Thyroid gland (tissue), 4 donors: ENCODE measurements around the gene ADIRF. TPM values are rescaled to one million over a fixed set of nuclear protein-coding genes. Genes with fewer than 3 reads are reported as not detected.

Experiments used
- DNase-seq, 2 donors: peaks; one replicate each; pipeline ENCODE4 v3.0.0-alpha.2; 2019
- H3K27ac ChIP-seq, 3 donors: fragments of 200-600 bp; sonication (generic); 1 replicate in 2 of 3; 2 replicates in 1 of 3; pipeline ENCODE4 v1.5.1; 2016 to 2019; ENCODE audit warnings: mild to moderate bottlenecking in 1 of 3, moderate library complexity in 1 of 3
- H3K27me3 ChIP-seq: fragments of 200-600 bp; sonication (generic); one replicate; pipeline ENCODE4 v1.5.1; 2019
- H3K36me3 ChIP-seq, 2 donors: fragments of 200-600 bp; sonication (generic); one replicate each; pipeline ENCODE4 v1.5.1; 2016 to 2019
- H3K4me1 ChIP-seq, 2 donors: fragments of 200-600 bp; sonication (generic); one replicate each; pipeline ENCODE4 v1.5.1; 2017 to 2019
- H3K4me3 ChIP-seq, 3 donors: fragments of 200-600 bp; sonication (generic); replicated peaks in 1 of 3; 1 replicate in 2 of 3; 2 replicates in 1 of 3; pipeline ENCODE4 v1.5.1; 2016; ENCODE audit warnings: mild to moderate bottlenecking in 1 of 3
- H3K9me3 ChIP-seq: fragments of 200-600 bp; sonication (generic); one replicate; pipeline ENCODE4 v1.5.1; 2017
- CTCF ChIP-seq, 6 experiments: fragments of 200-600 bp in 3 of 6; fragments of 450-650 bp in 3 of 6; sonication (generic) in 3 of 6; IDR thresholded peaks; one replicate each; pipeline ENCODE4 v1.5.1; 2016 to 2019; ENCODE audit warnings: antibody characterized with exemption in 6 of 6, mild to moderate bottlenecking in 2 of 6, inconsistent platforms in 1 of 6, moderate library complexity in 1 of 6
- POLR2A ChIP-seq, 2 donors: fragments of 450-650 bp; IDR thresholded peaks; one replicate each; pipeline ENCODE4 v1.6.1; 2017; ENCODE audit warnings: antibody characterized with exemption in 2 of 2, mild to moderate bottlenecking in 2 of 2, moderate library complexity in 1 of 2
- WGBS, 2 donors: methylation state at CpG; one replicate each; pipeline ENCODE4 v1.1.5; 2017; 5-methylcytosine and 5-hydroxymethylcytosine counted together
- intact Hi-C: fragments of 100-400 bp; cut with DNase I; formaldehyde crosslinking; loops from one replicate; pipeline ENCODE4 v1.15.1; 2023
- total RNA-seq, 4 donors: library from RNA; depleted of rRNA; stranded (reverse); fragments of >200 nt; gene quantifications; one replicate each; pipeline ENCODE4 v1.2.3, GENCODE V29; 2016

ADIRF gene
- total RNA-seq, 4 donors from 2014 or later = 66.6 to 208 (median 104) TPM

GRCh38 chr10:86970162-86970981 lies 2.1 kb downstream of the ADIRF start:
- Histone ChIP-seq H3K4me1 (peaks cover 40 to 77% of the 10 kb centered on the region in 2 donors), H3K9me3 (no peaks in the 10 kb centered on the region), H3K36me3 (no peaks in the 10 kb centered on the region), H3K4me3 (peak overlapping the region; percentile 25 to 83 (median 67)), H3K27me3 (no peaks in the 10 kb centered on the region), H3K27ac (peak overlapping the region; percentile 93 to 99 (median 96))
- TF ChIP-seq POLR2A (IDR thresholded peaks at IDR 0.05) (peak in 1 of 2 donors; percentile 39), CTCF (IDR thresholded peaks at IDR 0.05) (no peak)
- intact Hi-C loops = no loop called here
- WGBS, 2 donors = 29 to 34% methylated on average over 26 to 30 of the region's 30 CpGs
- peak; percentile 56 to 62 for DNase-seq

- Histone ChIP-seq H3K27me3 (no peaks in the 10 kb centered on the region), H3K4me1 (peaks cover 40 to 74% of the 10 kb centered on the region in 2 donors), H3K9me3 (no peaks in the 10 kb centered on the region), H3K27ac (peak overlapping the region; percentile 93 to 99 (median 96)), H3K4me3 (peak overlapping the region; percentile 25 to 83 (median 67)), H3K36me3 (no peaks in the 10 kb centered on the region)
- TF ChIP-seq CTCF (IDR thresholded peaks at IDR 0.05) (no peak), POLR2A (IDR thresholded peaks at IDR 0.05) (peak; percentile 87 to 91)
- WGBS, 2 donors = 0% methylated on average over 4 to 15 of the region's 20 CpGs
- no peak for DNase-seq
- intact Hi-C loops = no loop called here
Observed at GRCh38 chr10:86970982-86971231, 2.6 kb downstream of the ADIRF start.

GRCh38 chr10:86971232-86971991 lies 3.1 kb downstream of the ADIRF start:
- WGBS, 2 donors = 19 to 20% methylated on average over 12 to 26 of the region's 66 CpGs
- Histone ChIP-seq H3K9me3 (no peaks in the 10 kb centered on the region), H3K4me1 (peaks cover 35 to 69% of the 10 kb centered on the region in 2 donors), H3K27me3 (no peaks in the 10 kb centered on the region), H3K4me3 (peak overlapping the region in 2 of 3 donors; percentile 67 to 83), H3K27ac (peak overlapping the region; percentile 93 to 99 (median 96)), H3K36me3 (no peaks in the 10 kb centered on the region)
- intact Hi-C loops = no loop called here
- peak; percentile 94 to 96 for DNase-seq
- TF ChIP-seq POLR2A (IDR thresholded peaks at IDR 0.05) = no peak
- peak in 3 of 6 experiments; percentile 25 to 38 (median 29) for TF ChIP-seq CTCF (IDR thresholded peaks at IDR 0.05)

GRCh38 chr10:86972613-86973380 lies 4.5 kb downstream of the ADIRF start:
- no peak for DNase-seq
- Histone ChIP-seq H3K27ac (peak overlapping the region in 2 of 3 donors; percentile 93 to 96), H3K4me1 (peaks cover 30 to 55% of the 10 kb centered on the region in 2 donors), H3K36me3 (no peaks in the 10 kb centered on the region), H3K27me3 (no peaks in the 10 kb centered on the region), H3K9me3 (no peaks in the 10 kb centered on the region), H3K4me3 (no peak overlapping the region)
- TF ChIP-seq POLR2A (IDR thresholded peaks at IDR 0.05) = no peak
- TF ChIP-seq CTCF (IDR thresholded peaks at IDR 0.05) = no peak
- 96 to 97% methylated on average over 10 to 11 of the region's 11 CpGs for WGBS, 2 donors
- intact Hi-C loops = no loop called here
